ENCODE data around the gene INHBE. TPM values are rescaled to one million over a fixed set of nuclear protein-coding genes. Genes with fewer than 3 reads are reported as not detected.
"Not testable (repeated sequence)": the region's sequence is repeated elsewhere in the genome, so short reads cannot be mapped to it uniquely, and the experiment has no call there.

INHBE gene
- total RNA-seq, 1 donor from 2014 or later = 0.27 TPM

DNA sequence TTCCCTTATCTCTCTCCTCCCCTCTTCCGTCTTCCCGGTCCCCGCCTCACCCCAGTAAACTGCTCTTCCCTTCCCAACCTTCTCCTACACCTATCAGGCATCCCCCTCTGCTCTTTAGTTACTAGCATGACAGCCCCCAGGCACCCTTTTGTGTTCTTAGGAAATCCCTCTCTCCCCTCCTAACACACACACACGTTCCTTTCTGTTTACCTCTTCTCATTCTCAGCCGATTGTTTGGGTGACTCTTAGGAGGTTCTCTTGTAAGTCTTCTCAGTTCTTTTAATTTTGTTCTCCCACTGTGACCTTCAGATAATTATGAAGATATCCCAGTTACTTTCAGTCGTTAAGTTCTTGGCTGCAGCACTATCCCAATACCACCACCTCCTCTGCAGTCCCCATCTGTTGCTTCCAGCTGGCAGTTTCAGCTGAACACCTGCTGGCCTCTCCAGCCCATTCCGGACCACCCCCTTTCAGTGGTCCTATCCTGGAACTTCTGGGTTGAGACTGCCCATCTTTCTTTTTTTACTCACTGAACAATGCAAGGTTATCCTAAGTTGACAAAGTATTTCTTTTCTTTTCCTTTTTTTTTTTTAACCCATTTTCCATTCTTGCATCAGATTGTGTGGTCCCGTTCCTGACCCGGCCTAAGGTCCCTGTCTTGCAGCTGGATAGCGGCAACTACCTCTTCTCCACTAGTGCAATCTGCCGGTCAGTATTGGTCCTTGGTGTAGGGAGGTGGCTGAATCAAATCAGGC lies 33.5 kb downstream of the INHBE start:
- H3K4me1 Mint-ChIP-seq (ENCODE audit: unreplicated experiment) = peaks cover 13% of the 10 kb centered on the region
- H3K36me3 Mint-ChIP-seq = peaks cover 24% of the 10 kb centered on the region
- no peak for TF ChIP-seq CTCF (conservative IDR thresholded peaks at IDR 0.05)
- H3K27me3 Mint-ChIP-seq = no peaks in the 10 kb centered on the region
- no peaks in the 10 kb centered on the region for H3K9me3 Mint-ChIP-seq
- no peak for DNase-seq (ENCODE audit: extremely low spot score, unreplicated experiment)
- peak overlapping the region; percentile 100 for H3K4me3 Mint-ChIP-seq
- H3K27ac Mint-ChIP-seq = peak overlapping the region; percentile 92

- H3K36me3 Mint-ChIP-seq = peaks cover 24% of the 10 kb centered on the region
- no peaks in the 10 kb centered on the region for H3K9me3 Mint-ChIP-seq
- peak overlapping the region; percentile 100 for H3K4me3 Mint-ChIP-seq
These were observed 34.1 kb downstream of the INHBE start for GRCh38 chr12:57489157-57489641.

DNA sequence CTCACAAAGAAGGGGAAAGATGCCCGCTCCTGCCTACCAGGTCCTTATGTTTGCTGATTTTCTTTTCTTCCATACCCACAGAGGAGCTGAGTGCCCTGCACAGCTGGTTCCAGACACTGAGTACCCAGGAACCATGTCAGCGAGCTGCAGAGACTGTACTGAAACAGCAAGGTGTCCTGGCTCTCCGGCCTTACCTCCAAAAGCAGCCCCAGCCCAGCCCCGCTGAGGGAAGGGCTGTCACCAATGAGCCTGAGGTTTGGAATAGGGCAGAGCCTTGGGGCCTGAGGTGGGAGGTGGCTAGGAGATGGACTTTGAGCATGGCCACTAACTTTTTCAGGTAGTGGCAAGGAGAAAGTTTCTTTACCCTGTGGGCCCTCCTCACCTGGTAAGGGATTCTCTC lies 35.0 kb downstream of the INHBE start:
- no peak for DNase-seq (ENCODE audit: extremely low spot score, unreplicated experiment)
- H3K27ac Mint-ChIP-seq = no peak overlapping the region
- no peaks in the 10 kb centered on the region for H3K27me3 Mint-ChIP-seq
- H3K36me3 Mint-ChIP-seq = peaks cover 24% of the 10 kb centered on the region
- H3K9me3 Mint-ChIP-seq = no peaks in the 10 kb centered on the region
- no peak for TF ChIP-seq CTCF (conservative IDR thresholded peaks at IDR 0.05)
- H3K4me1 Mint-ChIP-seq (ENCODE audit: unreplicated experiment) = peaks cover 13% of the 10 kb centered on the region
- H3K4me3 Mint-ChIP-seq = no peak overlapping the region

More at GRCh38 chr12:57489157-57489641, 34.1 kb downstream of the INHBE start:
- Mint-ChIP-seq H3K4me1 (ENCODE audit: unreplicated experiment) (peaks cover 13% of the 10 kb centered on the region), H3K27me3 (no peaks in the 10 kb centered on the region), H3K27ac (peak overlapping the region; percentile 92)
- no peak for DNase-seq (ENCODE audit: extremely low spot score, unreplicated experiment)
- no peak for TF ChIP-seq CTCF (conservative IDR thresholded peaks at IDR 0.05)

DNA sequence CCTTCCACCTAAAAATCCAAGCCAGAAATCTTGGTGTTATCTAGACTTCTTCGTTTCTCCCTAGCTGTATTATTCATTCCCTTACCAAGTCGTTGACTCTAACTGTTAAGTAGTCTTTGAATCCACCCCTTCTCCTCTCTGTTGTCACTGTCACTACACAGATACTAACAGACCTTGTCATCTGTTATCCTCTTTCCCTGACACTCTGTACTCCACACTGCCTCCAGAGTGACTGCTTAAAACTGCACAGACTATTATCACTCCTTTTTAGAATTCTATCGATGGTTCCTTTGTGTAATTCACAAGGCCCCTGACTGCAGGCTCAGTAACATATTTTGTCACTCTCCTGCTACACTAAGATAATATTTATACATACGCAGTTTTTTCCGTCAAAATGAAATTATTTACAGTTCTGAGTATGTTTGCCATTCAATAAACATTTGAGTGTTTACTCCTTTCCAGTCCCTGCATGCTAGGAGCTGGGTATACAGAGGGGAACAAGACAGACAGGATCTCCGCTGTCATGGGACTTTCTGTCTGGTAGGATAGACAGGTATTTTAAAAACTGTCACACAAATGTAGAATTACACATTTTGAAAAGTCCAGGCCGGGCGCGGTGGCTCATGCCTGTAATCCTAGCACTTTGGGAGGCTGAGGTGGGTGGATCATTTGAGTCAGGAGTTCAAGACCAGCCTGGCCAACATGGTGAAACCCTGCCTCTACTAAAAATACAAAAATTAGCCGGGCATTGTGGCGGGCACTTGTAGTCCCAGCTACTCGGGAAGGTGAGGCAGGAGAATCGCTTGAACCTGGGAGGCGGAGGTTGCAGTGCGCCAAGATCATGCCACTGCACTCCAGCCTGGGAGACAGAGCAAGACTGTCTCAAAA lies 36.5 kb downstream of the INHBE start:
- Mint-ChIP-seq H3K27me3 (no peaks in the 10 kb centered on the region), H3K9me3 (no peaks in the 10 kb centered on the region), H3K36me3 (peaks cover 24% of the 10 kb centered on the region), H3K4me1 (ENCODE audit: unreplicated experiment) (peaks cover 13% of the 10 kb centered on the region), H3K27ac (peak overlapping the region; percentile 58), H3K4me3 (peak overlapping the region; percentile 59)
- TF ChIP-seq CTCF (conservative IDR thresholded peaks at IDR 0.05) = peak; percentile 44
- no peak for DNase-seq (ENCODE audit: extremely low spot score, unreplicated experiment)

DNA sequence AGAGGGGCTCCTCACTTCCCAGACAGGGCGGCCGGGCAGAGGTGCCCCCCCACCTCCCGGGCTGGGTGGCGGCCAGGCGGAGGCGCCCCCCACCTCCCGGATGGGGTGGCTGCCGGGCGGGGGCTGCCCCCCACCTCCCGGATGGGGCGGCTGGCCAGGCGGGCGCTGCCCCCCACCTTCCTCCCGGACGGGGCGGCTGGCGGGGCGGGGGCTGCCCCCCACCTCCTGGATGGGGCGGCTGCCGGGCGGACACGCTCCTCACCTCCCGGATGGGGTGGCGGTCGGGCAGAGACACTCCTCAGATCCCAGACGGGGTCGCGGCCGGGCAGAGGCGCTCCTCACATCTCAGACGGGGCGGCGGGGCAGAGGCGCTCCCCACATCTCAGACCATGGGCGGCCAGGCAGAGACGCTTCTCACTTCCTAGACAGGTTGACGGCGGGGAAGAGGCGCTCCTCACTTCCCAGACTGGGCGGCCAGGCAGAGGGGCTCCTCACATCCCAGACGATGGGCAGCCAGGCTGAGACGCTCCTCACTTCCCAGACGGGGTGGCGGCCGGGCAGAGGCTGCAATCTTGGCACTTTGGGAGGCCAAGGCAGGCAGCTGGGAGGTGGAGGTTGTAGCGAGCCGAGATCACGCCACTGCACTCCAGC lies 40.1 kb downstream of the INHBE start:
- H3K36me3 Mint-ChIP-seq = peaks cover 34% of the 10 kb centered on the region
- not testable (repeated sequence) for H3K27me3 Mint-ChIP-seq; H3K4me3 Mint-ChIP-seq; DNase-seq (ENCODE audit: extremely low spot score, unreplicated experiment); H3K4me1 Mint-ChIP-seq (ENCODE audit: unreplicated experiment); H3K27ac Mint-ChIP-seq; H3K9me3 Mint-ChIP-seq

Measured in type B pancreatic cell (in vitro differentiated cells).